ENCODE data around the gene RBSN. TPM values are rescaled to one million over a fixed set of nuclear protein-coding genes. Genes with fewer than 3 reads are reported as not detected.

RBSN gene
- total RNA-seq, 1 experiment from 2014 or later, result 18.4 TPM

GRCh38 chr3:15081960-15082664, 16.8 kb downstream of the RBSN start:
- ATAC-seq (no peak), DNase-seq (ENCODE audit: low read depth, low spot score) (no peak)
- Histone ChIP-seq H3K9ac (ENCODE audit: low read length) (no peak overlapping the region), H3K4me2 (ENCODE audit: low read length) (no peak overlapping the region), H3K36me3 (ENCODE audit: control insufficient read depth in 1 of 2, insufficient read depth in 2 of 2, low read length in 2 of 2) (peaks cover 19 to 34% of the 10 kb centered on the region in 2 experiments), H2AFZ (ENCODE audit: low read depth, low read length, poor library complexity, severe bottlenecking) (no peak overlapping the region), H3K27me3 (ENCODE audit: insufficient read depth, low read length) (no peaks in the 10 kb centered on the region), H3K9me3 (ENCODE audit: control insufficient read depth in 1 of 2, insufficient read depth in 1 of 2, low read depth in 1 of 2, low read length in 2 of 2) (no peaks in the 10 kb centered on the region), H3K27ac (ENCODE audit: low read depth, low read length) (no peak overlapping the region), H4K20me1 (ENCODE audit: insufficient read depth) (no peaks in the 10 kb centered on the region), H3K9me2 (ENCODE audit: insufficient read depth) (no peaks in the 10 kb centered on the region), H3K4me3 (replicated peaks in 1 of 2; ENCODE audit: low read depth in 1 of 2, low read length in 2 of 2) (no peak overlapping the region), H3K79me2 (ENCODE audit: insufficient read depth, low read length) (no peaks in the 10 kb centered on the region), H3K4me1 (ENCODE audit: control insufficient read depth in 1 of 2, insufficient read depth in 2 of 2, low read length in 2 of 2) (no peaks in the 10 kb centered on the region)
- intact Hi-C loops (cut with micrococcal nuclease), result no loop called here
- TF ChIP-seq RAD21 (IDR thresholded peaks at IDR 0.05; ENCODE audit: low read depth) (no peak), CEBPB (IDR thresholded peaks at IDR 0.05; ENCODE audit: low read depth) (peak; percentile 72)
- RAD21 ChIA-PET (ENCODE audit: low non-redundant PET in 1 of 2, low total read pairs in 2 of 2, uncharacterized antibody in 2 of 2, unreplicated experiment in 2 of 2), result no interaction called here
- no TSS peak for BruUV-seq (replicated peaks)
- CTCF ChIA-PET, result no interaction called here
- POLR2A ChIA-PET, result no interaction called here

GRCh38 chr3:15079091-15079490, 19.9 kb downstream of the RBSN start:
- BruUV-seq (replicated peaks), result no TSS peak
- TF ChIP-seq CBX3 (IDR thresholded peaks at IDR 0.05; ENCODE audit: low read depth) (no peak), TCF7L2 (IDR thresholded peaks at IDR 0.05; ENCODE audit: borderline replicate concordance, extremely low read depth, insufficient read depth, insufficient read length) (no peak)
- Histone ChIP-seq H3K79me2 (ENCODE audit: insufficient read depth, low read length) (no peaks in the 10 kb centered on the region), H3K36me3 (ENCODE audit: control insufficient read depth in 1 of 2, insufficient read depth in 2 of 2, low read length in 2 of 2) (peaks cover 28 to 43% of the 10 kb centered on the region in 2 experiments), H3K27ac (ENCODE audit: low read depth, low read length) (no peak overlapping the region), H3K27me3 (ENCODE audit: insufficient read depth, low read length) (no peaks in the 10 kb centered on the region), H3K4me3 (replicated peaks in 1 of 2; ENCODE audit: low read depth in 1 of 2, low read length in 2 of 2) (no peak overlapping the region), H3K4me2 (ENCODE audit: low read length) (no peak overlapping the region), H4K20me1 (ENCODE audit: insufficient read depth) (no peaks in the 10 kb centered on the region), H3K9ac (ENCODE audit: low read length) (no peak overlapping the region), H3K9me2 (ENCODE audit: insufficient read depth) (no peaks in the 10 kb centered on the region), H3K9me3 (ENCODE audit: control insufficient read depth in 1 of 2, insufficient read depth in 1 of 2, low read depth in 1 of 2, low read length in 2 of 2) (no peaks in the 10 kb centered on the region), H2AFZ (ENCODE audit: low read depth, low read length, poor library complexity, severe bottlenecking) (no peak overlapping the region), H3K4me1 (ENCODE audit: control insufficient read depth in 1 of 2, insufficient read depth in 2 of 2, low read length in 2 of 2) (no peaks in the 10 kb centered on the region)
- ATAC-seq (no peak), DNase-seq (ENCODE audit: low read depth, low spot score) (no peak)
- ChIA-PET RAD21 (ENCODE audit: low non-redundant PET in 1 of 2, low total read pairs in 2 of 2, uncharacterized antibody in 2 of 2, unreplicated experiment in 2 of 2) (no interaction called here), CTCF (no interaction called here), POLR2A (no interaction called here)
- intact Hi-C loops (cut with micrococcal nuclease), result no loop called here

Measured in HCT116 (cell line).